Fibroblast of skin of scalp (primary cell): ENCODE data around the gene STK35. TPM values are rescaled to one million over a fixed set of nuclear protein-coding genes. Genes with fewer than 3 reads are reported as not detected.
A peak's percentile ranks its signal among the peaks of the same experiment; 100 is the strongest.

Source experiments
- DNase-seq: peaks from one replicate; pipeline ENCODE4 v3.0.0-alpha.2; 2013
- polyA plus RNA-seq, 2 experiments: library from polyadenylated mRNA; unstranded; fragments of 120-200 nt; gene quantifications; one replicate each; pipeline ENCODE4 v1.2.1, GENCODE V29; 2013; ENCODE audit not compliant: insufficient read length in 2 of 2

The STK35 gene
- polyA plus RNA-seq (2013, experiment 1 of 2; ENCODE audit: insufficient read length) = 12.0 TPM
- 12.4 TPM for polyA plus RNA-seq (2013, experiment 2 of 2; ENCODE audit: insufficient read length)

DNA sequence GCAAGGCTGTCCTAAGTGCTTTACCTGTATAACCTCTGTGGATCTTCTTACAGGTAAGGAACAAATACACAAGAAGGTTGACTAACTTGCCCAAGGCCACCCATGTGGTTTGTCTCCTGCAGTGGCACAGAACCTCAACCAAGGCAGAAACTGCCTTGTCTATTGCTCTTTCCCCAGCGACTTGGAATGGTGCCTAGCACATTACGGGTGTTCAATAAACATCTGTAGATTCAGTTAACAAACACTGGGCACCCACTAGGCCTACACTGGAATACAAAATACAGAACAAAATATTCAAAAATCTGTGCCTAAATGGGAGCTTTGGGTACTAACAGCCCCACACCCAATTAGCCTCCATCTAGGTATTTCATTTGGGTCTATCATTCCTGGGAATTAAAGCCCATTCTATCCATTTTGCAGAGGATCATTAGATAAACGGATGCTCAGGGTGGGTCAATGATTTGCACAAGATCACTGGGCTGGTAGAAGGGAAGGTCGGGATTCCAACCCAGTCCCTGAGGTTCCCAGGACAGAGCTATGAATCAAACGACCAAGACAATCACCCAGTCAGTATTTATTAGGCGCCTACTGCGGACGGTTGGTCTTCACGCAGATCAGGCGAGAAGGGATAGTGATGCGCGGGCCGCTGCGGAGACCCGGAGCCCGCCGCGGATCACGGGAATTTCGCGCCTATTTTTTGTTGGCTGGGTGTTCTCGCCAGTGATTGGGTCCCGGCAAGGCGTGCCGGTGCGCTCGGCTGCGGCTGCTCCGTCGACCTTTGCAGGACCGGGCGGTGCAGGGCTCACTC lies at the start of gene STK35:
STK35 (plus strand) TSS at position 771 of the 808 bp plus-strand sequence. CDS start 55 bp downstream, outside the sequence.
- DNase-seq = no peak

DNA sequence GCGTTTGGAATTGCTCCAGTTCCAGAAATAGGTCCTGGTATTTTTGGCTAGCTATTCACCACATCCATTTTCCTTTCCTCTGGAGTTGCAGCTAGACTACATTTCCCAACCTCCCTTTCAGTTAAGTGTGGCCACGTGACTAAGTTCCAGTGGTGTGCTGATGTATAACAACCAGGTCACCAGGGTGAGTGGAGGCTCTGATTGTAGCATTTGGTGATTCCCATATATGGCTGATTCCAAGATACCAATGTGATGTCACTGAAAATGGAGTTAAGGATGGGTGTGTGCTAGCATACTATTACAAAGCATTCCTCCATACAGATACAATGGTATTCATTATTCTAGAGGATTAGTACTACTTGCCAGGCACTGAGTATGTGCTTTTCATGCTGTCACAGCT lies 49.7 kb upstream of the STK35 start:
- DNase-seq = peak; percentile 5

DNA sequence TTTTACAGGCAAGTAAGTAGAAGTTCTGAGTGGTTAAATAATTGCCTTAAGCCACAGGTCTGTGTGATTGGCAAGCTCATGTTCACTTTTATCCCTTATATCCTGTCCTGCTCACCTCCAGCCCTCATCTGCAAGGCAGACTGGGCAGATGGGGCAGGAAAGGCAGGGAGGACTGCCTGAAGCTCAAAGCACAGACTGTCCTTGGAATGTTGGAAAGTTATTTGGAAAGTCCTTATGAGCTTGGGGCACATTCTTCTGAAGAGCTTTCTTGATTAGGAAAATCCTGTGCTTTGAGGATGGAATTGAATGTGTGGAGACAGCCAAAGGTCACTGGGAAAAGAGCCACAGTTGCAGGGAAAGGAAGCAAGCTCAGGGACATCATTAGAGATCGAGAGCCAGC lies 48.9 kb upstream of the STK35 start:
- DNase-seq = no peak

DNA sequence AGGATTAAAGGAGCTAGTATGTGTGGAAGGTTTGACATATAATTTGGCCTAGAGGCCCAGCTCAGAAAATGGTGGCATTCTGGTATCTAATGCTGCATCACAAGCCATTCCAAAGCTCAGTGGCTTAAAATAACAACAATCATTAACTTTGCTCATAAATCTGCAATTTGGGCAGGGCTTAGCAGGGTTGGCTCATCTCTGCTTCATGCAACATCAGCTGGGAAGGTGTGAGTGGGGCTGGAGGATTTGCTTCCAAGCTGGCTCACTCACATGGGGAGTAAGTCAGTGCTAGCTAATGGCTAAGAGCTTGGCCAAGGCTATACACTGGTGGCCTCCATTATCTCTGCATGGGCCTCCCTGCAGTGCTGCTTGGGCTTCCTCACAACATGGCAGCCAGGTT lies 48.0 kb upstream of the STK35 start:
- no peak for DNase-seq

DNA sequence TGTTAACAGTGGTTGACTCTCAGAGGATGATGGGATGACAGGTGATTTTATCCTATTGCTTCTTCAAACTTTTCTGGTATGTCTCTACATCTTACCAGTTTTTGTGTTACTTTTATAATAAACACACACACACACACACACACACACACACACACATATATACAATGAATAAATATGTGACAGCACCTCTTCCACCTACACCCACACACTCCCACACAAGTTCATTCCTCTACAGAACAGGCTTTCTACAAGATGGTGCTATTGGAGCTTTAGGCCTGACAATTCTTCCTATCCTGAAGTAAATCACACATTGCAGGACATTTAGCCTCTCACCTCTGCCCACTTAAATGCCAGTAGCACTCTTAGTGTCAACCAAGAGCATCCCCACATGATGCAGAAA lies 46.7 kb upstream of the STK35 start:
- no peak for DNase-seq

DNA sequence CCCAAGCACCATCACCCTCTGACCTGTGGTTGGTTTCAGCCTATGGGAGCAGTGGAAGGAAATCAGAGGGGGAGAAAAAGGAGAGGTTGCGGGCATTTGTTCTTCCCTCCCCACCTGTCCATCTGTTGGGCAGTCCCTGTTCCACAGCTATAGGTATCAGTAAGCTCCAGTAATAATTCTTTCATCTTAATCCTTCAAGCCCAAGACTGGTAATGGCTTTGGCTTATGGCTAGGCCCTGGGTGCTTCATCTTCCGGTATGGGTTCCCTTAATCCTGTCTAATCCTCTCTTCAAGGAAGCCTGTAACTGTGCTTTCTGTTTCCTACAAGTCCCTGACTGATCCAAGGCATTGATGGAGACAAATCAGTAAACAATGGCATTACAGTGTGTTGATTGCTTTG lies 42.2 kb upstream of the STK35 start:
- DNase-seq = no peak

DNA sequence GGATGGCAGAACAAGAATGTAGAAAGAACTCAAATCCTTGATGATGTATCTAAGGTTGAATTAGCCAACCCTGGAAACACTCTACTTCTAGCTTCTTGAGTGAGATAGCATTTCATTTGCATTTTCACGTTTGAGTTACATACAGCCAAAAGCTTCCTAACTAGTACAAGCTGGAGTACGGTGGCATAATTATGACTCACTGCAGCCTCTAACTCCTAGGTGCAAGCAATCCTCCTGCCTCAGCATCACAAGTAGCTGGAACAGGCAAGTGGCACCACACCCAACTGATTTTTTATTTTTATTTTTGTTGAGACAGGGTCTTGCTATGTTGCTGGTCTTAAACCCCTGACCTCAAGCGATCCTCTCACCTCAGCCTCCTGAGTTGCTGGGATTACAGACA lies 36.5 kb upstream of the STK35 start:
- no peak for DNase-seq

DNA sequence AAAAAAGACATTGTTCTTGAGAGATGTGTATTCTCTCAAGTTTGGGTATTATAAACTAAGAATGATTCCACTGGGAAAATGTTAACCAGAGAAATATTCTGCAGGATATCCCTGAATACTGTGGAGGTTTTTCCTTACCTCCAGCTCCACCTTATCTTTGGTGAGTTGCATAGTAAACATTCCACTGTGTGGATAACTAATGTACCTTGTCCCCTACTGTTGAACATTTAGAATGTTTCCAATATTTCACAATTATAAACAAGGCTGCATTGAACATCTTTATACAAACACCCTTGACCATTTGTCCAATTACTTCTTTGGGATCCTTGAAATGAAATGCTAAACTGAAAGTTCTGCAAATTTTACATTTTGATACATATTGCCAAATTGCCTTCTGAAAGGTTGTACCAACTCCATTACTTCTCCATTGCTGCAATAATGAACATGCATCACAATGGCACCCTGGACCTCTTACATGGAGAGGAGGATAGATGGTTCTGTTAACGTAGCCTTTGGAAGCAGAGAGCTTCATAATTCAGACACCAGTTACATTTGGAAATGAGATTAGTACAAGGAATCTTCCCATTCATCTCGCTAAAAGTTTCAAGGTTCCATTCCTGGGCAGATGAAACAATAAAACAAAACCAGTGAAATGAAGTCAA lies 35.0 kb upstream of the STK35 start:
- no peak for DNase-seq

DNA sequence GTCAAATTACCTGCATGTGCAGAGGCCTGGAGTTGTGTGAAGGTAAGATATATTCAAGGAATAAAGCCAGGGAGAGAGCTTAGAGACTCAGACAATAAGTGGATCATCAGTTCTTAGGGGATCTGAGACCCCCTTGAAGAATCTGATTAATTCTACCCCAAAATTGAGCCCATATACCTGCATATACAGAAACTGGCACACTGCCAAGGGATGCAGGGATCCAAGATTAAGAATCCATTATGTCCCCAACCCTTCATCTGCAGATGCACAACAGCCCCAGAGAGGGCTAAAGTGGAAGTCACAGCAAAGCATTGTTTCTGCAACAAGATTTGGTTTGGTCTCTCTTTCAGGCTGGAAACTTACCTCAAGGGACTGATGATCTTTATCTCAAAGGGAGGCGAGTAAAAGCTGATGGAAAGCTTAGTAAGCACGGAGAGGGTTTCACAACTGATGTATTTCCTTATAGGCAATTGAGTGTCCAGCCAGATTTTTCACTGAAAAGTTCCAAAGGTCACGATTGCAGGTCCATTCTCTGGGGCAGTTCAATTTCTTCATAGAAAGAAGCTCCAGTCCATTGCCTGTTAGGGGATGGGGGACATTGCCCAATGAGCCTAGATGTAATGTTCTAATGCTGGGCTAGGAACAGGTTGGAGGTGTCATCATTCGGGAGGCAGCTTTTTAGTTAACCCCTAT lies 20.9 kb upstream of the STK35 start:
- no peak for DNase-seq

DNA sequence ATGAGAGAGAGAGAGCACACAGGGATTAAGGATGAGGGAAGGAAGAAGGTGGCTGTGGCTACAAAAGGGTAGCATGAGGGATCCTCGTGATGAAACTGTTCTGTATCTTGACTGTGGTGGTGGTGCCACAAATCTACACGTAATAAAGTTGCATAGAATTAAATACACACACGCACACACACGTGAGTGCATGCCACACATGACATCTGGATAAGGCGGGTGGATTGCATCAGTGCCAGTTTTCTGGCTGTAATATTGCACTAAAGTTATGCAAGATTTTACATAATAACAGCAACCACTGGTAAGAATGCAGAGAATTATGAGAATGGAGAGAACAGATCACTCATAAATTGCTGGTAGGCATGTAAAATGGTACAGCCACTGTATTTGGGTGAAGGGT lies 16.9 kb upstream of the STK35 start:
- DNase-seq = peak; percentile 41

DNA sequence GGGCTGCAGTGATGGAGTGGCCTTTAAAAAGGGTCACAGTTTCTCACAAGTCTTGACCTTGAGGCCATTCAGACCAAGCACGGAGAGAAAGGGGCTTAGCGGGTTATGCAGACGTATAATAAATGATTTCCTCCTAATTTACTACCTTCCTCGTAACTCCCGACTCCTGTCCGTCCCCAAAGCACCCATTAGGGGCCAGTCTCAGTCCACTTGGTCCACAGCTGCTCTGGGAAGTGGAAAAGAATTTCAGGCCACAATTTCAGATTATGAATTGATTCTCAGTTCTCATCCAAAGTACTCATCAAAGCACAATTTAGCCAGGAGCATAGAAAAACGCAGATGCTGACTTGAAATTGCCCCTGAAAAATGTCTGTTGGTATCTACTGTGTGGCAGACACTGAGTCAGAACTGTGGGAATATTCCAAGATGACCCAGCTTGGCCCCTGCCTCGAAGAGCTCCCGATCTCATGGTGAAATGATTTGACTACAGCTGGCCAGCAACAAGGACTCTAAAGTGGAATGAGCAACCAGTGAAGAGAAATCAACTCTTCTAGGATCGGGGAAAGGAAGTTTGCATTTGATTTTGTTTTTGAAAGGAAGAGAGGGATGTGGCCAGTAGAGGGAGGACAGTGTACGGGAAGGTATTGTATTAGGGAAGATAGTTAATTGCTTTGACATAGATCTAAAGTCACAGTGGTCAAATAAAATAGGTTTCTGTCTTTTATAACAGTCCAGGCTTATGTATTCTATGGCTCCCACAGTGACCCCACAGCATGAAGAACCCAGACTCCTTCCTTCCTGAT lies 15.2 kb upstream of the STK35 start:
- no peak for DNase-seq

DNA sequence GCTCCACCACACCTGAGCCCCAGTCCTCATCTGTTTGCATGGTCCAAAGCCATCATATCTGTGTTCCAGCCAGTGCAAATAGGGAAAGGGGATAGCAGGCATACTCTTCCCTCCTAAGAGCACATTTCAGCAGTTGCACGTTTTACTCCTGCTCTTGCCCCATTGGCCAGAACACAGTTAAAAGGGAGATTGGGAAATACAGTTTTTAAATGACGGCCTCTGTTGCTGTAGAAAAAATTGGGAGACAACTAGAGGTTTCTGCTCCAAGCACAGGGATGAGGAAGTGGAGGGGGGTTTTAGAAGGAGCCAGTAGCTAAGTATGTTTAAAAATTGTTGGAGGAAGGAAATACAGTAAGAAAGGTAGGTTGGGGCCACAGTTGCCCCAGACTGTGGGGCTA lies 14.6 kb upstream of the STK35 start:
- DNase-seq = no peak

DNA sequence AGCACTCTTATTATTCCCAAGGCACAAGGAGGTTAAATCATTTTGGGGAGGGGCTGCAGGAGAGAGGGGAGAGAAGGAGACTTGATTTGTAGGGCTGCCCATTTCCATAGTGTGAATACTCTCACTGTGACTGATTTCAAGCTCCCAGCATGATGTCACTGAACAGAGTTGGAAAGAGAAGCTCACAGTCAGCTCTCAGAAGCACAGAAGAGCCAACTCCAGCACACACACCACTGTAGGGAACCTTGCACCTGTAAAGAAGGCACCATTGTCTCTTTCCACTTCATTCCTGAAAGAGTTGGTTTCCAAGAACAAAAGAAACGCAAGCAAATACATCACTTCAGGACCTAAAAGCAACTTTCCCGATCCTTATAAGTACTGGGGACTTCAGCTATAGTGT lies 12.7 kb upstream of the STK35 start:
- no peak for DNase-seq

DNA sequence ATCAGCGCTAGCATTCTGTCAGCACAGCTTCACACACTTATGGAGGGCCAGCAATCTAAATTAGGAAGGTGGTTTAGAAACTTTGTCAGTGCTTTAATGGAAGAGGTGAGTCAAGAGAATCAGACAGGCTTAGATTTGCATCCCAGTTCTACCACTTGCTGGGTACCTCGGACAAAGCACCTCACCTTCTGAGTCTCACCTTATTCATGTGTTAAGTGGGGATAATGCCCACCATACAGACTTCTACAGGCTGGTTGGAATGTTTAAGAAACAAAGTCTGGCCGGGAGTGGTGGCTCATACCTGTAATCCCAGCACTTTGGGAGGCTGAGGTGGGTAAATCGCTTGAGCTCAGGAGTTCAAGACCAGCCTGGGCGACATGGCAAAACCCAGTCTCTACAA lies 12.2 kb upstream of the STK35 start:
- DNase-seq = no peak

DNA sequence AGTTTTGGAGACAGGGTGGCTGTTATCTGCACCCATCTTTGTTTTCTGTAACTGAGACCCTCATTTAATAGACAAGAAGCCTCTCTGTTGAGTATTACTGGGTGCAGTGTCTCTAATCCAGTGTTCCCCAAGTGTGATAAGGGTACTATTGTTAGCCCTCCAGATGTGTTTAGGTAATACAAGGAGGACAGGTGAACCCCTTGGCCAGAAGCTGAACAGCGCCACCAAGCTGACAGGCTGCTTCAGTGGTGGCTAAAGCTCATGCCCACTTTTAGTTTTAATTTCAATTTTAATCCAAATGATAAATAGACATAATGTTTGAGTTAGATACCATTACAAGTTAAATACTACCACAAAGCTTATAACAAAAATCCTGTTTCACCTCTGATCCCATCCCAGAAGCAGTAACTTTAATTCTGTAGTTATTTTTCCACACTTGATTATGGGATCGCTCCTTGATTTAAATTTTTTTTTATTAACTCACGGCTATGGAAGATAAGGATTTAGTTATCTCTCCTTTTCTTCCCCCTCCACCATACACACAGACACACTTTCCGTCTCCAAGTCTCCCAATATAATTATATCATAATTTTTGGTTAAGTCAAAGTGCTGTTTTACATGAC lies 8.4 kb upstream of the STK35 start:
- DNase-seq = no peak

DNA sequence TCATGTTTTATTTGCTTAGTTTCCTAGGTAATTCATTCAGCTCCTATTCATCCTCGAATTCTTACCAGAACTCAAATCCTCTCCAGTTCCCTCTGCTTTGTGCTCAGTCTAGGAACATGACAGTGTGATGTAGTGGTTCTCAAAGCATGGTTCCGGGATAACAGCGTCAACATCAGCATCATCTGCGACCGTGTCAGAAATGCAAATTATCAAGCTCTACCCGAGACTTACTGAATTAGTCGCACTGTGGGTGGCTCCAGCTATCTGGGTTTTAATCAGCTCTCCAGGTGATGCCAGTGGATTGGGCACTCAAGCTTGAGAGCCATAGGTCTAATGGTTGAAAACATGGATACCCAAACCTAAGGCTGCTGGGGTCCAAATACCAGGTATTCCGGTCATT lies 7.7 kb upstream of the STK35 start:
- DNase-seq = no peak

DNA sequence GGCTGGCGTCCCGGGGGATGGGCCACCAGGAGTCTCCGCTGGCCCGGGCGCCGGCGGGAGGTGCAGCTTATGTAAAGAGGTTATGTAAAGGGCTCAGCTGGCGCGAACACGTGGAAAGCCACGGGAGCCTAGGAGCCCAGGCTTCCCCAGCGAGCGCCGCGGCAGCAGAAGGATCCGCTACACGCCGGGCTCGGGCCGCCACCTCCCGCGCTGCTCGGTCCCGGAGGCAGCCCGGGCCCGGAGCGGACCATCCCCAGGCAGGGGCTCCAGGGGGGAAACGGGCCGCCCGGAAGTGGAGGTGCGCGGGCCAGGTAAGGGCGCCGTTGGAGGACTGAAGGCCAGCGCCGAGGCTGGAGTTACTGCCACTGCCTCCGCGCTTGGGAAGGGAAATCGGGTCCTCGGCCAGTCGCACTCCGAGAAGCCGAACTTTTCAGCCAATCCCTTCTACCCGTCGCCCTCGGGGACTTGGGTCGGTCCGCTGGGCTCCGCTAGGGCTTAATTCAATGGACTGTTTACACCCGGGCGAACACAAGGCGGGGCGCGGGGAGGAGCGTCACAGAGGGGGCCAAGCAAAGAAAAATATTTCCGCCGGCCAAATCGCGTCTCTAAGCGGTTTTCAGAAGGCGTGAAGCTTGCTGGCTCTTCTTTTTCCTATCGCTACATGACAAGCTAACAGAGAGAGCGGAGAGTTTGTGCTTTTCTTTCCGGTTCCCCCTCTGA lies 398 bp downstream of the STK35 start:
- DNase-seq = peak; percentile 95

DNA sequence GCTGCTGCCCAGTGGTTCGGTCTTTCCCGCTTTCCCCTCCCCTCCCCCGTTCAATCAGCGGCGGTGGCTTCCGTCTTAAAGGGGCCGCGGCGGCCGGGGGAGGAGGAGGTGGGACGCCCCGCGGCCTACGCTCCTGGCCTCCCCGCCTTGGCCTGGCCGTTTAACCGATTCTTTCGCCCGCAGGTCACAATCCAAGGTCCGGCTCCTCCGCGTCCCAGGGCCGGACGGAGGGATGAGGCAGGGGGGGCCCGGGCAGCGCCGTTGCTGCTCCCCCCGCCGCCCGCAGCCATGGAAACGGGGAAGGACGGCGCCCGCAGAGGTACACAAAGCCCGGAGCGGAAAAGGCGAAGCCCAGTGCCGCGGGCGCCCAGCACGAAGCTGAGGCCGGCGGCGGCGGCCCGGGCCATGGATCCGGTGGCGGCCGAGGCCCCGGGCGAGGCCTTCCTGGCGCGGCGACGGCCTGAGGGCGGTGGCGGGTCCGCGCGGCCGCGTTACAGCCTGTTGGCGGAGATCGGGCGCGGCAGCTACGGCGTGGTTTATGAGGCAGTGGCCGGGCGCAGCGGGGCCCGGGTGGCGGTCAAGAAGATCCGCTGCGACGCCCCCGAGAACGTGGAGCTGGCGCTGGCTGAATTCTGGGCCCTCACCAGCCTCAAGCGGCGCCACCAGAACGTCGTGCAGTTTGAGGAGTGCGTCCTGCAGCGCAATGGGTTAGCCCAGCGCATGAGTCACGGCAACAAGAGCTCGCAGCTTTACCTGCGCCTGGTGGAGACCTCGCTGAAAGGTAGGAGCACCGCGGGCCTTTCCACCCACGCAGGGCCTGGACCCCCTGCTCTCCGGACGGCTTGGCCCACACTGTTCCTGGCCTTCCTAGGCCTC lies 1.2 kb downstream of the STK35 start:
- peak; percentile 91 for DNase-seq

DNA sequence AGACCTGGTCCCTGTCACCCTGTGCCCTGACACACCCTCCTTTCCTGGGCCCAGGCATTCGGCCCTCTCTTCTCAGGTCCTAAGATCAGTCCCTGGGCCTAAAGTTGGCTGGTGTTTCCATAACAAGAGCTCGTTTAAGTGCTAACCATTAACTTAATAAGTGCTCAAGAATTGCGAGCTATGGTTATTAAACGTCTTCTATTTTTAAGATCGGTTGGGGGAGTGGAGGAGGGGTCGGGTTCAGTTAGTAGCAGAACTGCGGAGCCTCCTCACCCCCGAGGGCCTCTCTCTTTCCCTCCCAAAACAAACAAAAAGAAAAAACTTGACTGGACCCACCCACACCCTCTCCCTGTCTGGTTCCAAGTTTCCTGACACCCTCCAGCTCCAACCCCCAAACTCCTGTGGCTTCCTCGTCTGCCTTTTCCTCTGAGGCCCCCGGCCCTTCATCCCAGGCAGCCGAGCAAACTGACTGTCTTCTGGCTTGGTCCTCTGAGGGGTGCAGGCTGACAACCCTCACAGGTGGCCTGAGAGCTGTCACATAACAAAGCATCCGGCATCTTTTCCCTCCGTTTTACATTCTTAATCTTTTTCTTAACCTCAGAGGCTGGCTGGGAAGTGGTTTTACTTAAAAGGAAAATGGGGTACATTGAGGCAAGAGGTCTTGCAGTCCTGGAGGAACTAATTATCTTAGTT lies 2.0 kb downstream of the STK35 start:
- DNase-seq = no peak

DNA sequence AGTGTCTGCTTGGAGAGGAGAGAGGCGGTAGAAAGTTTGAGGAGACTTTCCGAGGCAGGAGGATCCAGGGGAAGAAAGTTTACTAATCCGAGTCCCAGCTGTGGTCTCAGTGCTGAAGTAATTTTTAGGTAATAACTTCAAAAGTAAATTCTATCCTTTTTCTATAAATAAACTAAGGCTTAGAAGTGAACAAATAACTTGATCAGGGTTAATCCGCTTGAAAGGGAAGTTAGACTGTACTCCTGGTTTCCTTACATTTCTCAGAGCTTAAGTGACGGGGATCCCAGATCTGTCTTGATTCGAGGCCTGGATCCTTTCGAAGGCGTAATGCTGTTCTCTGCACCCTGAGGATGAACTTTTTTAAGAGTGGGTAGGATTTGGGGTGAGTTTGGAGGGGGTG lies 2.6 kb downstream of the STK35 start:
- no peak for DNase-seq
